Transverse colon (tissue), 4 donors: Measurements from ENCODE around the gene ACSF3. TPM values are rescaled to one million over a fixed set of nuclear protein-coding genes. Genes with fewer than 3 reads are reported as not detected.

Experiments
- DNase-seq: peaks from one replicate; pipeline ENCODE4 v3.0.0-alpha.2; 2019
- H3K27ac ChIP-seq, 4 donors: fragments of 200-600 bp; sonication (generic); 2 replicates each; pipeline ENCODE4 v1.5.1; 2016 to 2018; ENCODE audit warnings: inconsistent platforms in 4 of 4
- H3K27me3 ChIP-seq: fragments of 200-600 bp; sonication (generic); 2 replicates; pipeline ENCODE4 v1.5.1; 2017; ENCODE audit warnings: inconsistent platforms
- H3K36me3 ChIP-seq, 4 donors: fragments of 200-600 bp; sonication (generic); 2 replicates each; pipeline ENCODE4 v1.5.1; 2017 to 2019; ENCODE audit warnings: inconsistent platforms in 4 of 4
- H3K4me1 ChIP-seq, 4 donors: fragments of 200-600 bp; sonication (generic); 2 replicates each; pipeline ENCODE4 v1.5.1; 2017 to 2020; ENCODE audit warnings: inconsistent platforms in 4 of 4
- H3K4me3 ChIP-seq, 4 donors: fragments of 200-600 bp; sonication (generic); 1 replicate in 1 of 4; 2 replicates in 3 of 4; pipeline versions ENCODE4 v1.5.1 to v1.6.1; 2017 to 2019; ENCODE audit warnings: inconsistent platforms in 4 of 4
- H3K9me3 ChIP-seq, 2 donors: fragments of 200-600 bp; sonication (generic); 2 replicates each; pipeline ENCODE4 v1.5.1; 2017 to 2019; ENCODE audit warnings: inconsistent platforms in 2 of 2
- CTCF ChIP-seq, 5 experiments: fragments of 200-600 bp in 3 of 5; fragments of 450-650 bp in 2 of 5; sonication (generic) in 3 of 5; IDR thresholded peaks; 1 replicate in 2 of 5; 2 replicates in 3 of 5; pipeline ENCODE4 v1.5.1; 2016 to 2017; ENCODE audit warnings: antibody characterized with exemption in 5 of 5, inconsistent platforms in 3 of 5, mild to moderate bottlenecking in 2 of 5, moderate library complexity in 1 of 5
- EP300 ChIP-seq: sonication (generic); formaldehyde crosslinking; IDR thresholded peaks from one replicate; pipeline ENCODE4 v1.6.1; 2017; ENCODE audit warnings: antibody characterized with exemption, low read depth
- POLR2A ChIP-seq: fragments of 450-650 bp; IDR thresholded peaks from one replicate; pipeline ENCODE4 v1.6.1; 2016; ENCODE audit warnings: antibody characterized with exemption, mild to moderate bottlenecking, moderate library complexity
- POLR2AphosphoS5 ChIP-seq, 3 donors: sonication (generic); formaldehyde crosslinking; IDR thresholded peaks; one replicate each; pipeline ENCODE4 v1.6.1; 2016; ENCODE audit warnings: antibody characterized with exemption in 3 of 3
- WGBS, 2 donors: methylation state at CpG; one replicate each; pipeline ENCODE4 v1.1.5; 2018; ENCODE audit warnings: low coverage in 1 of 2; 5-methylcytosine and 5-hydroxymethylcytosine counted together
- in situ Hi-C, 4 donors: fragments of 200-750 bp; cut with MboI; loops; one replicate each; pipeline versions ENCODE4 v1.15.0 to v1.15.1; 2017; ENCODE audit warnings: low sequenced_read_pairs in 3 of 4, low pct_ligation_motif_present in 1 of 4, low pct_unique_long_range_greater_than_20kb in 1 of 4
- intact Hi-C: fragments of 100-400 bp; cut with DNase I; formaldehyde crosslinking; loops from one replicate; pipeline ENCODE4 v1.15.1; 2023; ENCODE audit warnings: low total_unique reads
- total RNA-seq, 4 donors: library from RNA; depleted of rRNA; stranded (reverse); fragments of >200 nt; gene quantifications; one replicate each; pipeline ENCODE4 v1.1.0, GENCODE V29; 2016

The ACSF3 gene
- total RNA-seq, 4 donors from 2014 or later = 54.5 to 120 (median 75.8) TPM

DNA sequence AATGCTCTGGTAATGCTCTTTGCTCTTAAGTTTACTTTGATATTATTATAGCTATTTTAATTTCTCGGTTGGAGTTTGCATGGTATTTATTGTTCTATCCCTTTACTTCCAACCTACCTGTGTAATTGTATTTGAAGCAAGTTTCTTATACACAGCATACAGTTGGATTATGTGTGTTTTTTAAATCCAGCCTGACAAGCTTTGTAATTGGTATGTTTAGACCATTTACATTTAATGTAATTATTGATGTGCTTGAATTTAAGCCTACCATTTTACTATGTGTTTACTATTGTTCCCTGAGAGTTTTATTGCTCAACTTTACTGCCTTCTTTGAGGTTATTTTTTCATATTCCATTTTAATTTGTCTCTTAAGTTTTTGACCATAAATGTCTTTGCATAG is 35.7 kb downstream of the ACSF3 start:
- Histone ChIP-seq H3K27ac (no peak overlapping the region), H3K9me3 (peaks cover 0 to 4% of the 10 kb centered on the region in 2 donors), H3K4me3 (no peak overlapping the region), H3K4me1 (no peaks in the 10 kb centered on the region), H3K27me3 (no peaks in the 10 kb centered on the region), H3K36me3 (peaks cover 0 to 13% (median 4%) of the 10 kb centered on the region in 4 donors)
- intact Hi-C loops (no loop called here), in situ Hi-C loops (no loop called here)
- no peak for DNase-seq
- WGBS, 2 donors = 95 to 100% methylated on average over 1 of the region's 1 CpG
- no peak for TF ChIP-seq EP300
- TF ChIP-seq CTCF (IDR thresholded peaks at IDR 0.05) = no peak
- no peak for TF ChIP-seq POLR2AphosphoS5 (IDR thresholded peaks at IDR 0.05)
- no peak for TF ChIP-seq POLR2A

GRCh38 chr16:89130448-89130847 is 36.8 kb downstream of the ACSF3 start:
- Histone ChIP-seq H3K27ac (no peak overlapping the region), H3K27me3 (no peaks in the 10 kb centered on the region), H3K9me3 (peaks cover 0 to 4% of the 10 kb centered on the region in 2 donors), H3K4me1 (no peaks in the 10 kb centered on the region), H3K36me3 (peaks cover 0 to 17% (median 5%) of the 10 kb centered on the region in 4 donors), H3K4me3 (no peak overlapping the region)
- no peak for TF ChIP-seq CTCF (IDR thresholded peaks at IDR 0.05)
- no peak for TF ChIP-seq POLR2AphosphoS5 (IDR thresholded peaks at IDR 0.05)
- TF ChIP-seq POLR2A = no peak
- no peak for TF ChIP-seq EP300
- intact Hi-C loops (no loop called here), in situ Hi-C loops (no loop called here)
- 98 to 100% methylated on average over 3 to 5 of the region's 5 CpGs for WGBS, 2 donors
- DNase-seq = no peak

GRCh38 chr16:89131783-89132182 is 38.1 kb downstream of the ACSF3 start:
- no peaks in the 10 kb centered on the region for H3K4me1 ChIP-seq
- H3K27me3 ChIP-seq = no peaks in the 10 kb centered on the region
- no peak for DNase-seq
- in situ Hi-C loops = no loop called here
- H3K27ac ChIP-seq = no peak overlapping the region
- peaks cover 0 to 4% of the 10 kb centered on the region in 2 donors for H3K9me3 ChIP-seq
- intact Hi-C loops = no loop called here
- 89 to 91% methylated on average over 6 to 14 of the region's 17 CpGs for WGBS, 2 donors
- H3K4me3 ChIP-seq = no peak overlapping the region
- TF ChIP-seq EP300 = no peak
- peaks cover 0 to 15% (median 6%) of the 10 kb centered on the region in 4 donors for H3K36me3 ChIP-seq

- intact Hi-C loops (no loop called here), in situ Hi-C loops (no loop called here)
- H3K4me3 ChIP-seq = no peak overlapping the region
- H3K27me3 ChIP-seq = no peaks in the 10 kb centered on the region
- peaks cover 0 to 18% (median 6%) of the 10 kb centered on the region in 4 donors for H3K36me3 ChIP-seq
- no peak overlapping the region for H3K27ac ChIP-seq
- no peaks in the 10 kb centered on the region for H3K4me1 ChIP-seq
- TF ChIP-seq CTCF (IDR thresholded peaks at IDR 0.05) = no peak
- TF ChIP-seq EP300 = no peak
- TF ChIP-seq POLR2A = no peak
- TF ChIP-seq POLR2AphosphoS5 (IDR thresholded peaks at IDR 0.05) = no peak
- no peak for DNase-seq
- WGBS, 2 donors = 96% methylated on average over 22 of the region's 22 CpGs; no CpG with 5 or more reads in 1 of the 2 donors
- peaks cover 0 to 4% of the 10 kb centered on the region in 2 donors for H3K9me3 ChIP-seq
Observed at GRCh38 chr16:89132194-89133005, 38.7 kb downstream of the ACSF3 start.
